Progenitor cell of endocrine pancreas (in vitro differentiated cells): ENCODE measurements around the gene ARHGAP11A. TPM values are rescaled to one million over a fixed set of nuclear protein-coding genes. Genes with fewer than 3 reads are reported as not detected.

Experiments used
- DNase-seq: peaks from one replicate; pipeline ENCODE4 v3.0.0; 2021; ENCODE audit warnings: low spot score; ENCODE audit not compliant: unreplicated experiment
- H3K27ac Mint-ChIP-seq: 2 replicates; pipeline ENCODE4 v1.8.0; 2021; ENCODE audit warnings: mild to moderate bottlenecking, moderate library complexity, mixed read lengths
- H3K27me3 Mint-ChIP-seq: 2 replicates; pipeline ENCODE4 v1.8.0; 2021; ENCODE audit warnings: mixed read lengths
- H3K36me3 Mint-ChIP-seq: 2 replicates; pipeline ENCODE4 v1.8.0; 2022; ENCODE audit warnings: mixed read lengths; ENCODE audit not compliant: insufficient read depth
- H3K4me1 Mint-ChIP-seq: 2 replicates; pipeline ENCODE4 v1.8.0; 2021; ENCODE audit warnings: low read depth, mixed read lengths
- H3K4me3 Mint-ChIP-seq: 2 replicates; pipeline ENCODE4 v1.8.0; 2021; ENCODE audit warnings: low read depth, mild to moderate bottlenecking, moderate library complexity, mixed read lengths
- H3K9me3 Mint-ChIP-seq: 2 replicates; pipeline ENCODE4 v1.8.0; 2021; ENCODE audit warnings: low read depth, mixed read lengths
- total RNA-seq: library from RNA; stranded (reverse); gene quantifications from 2 replicates; pipeline ENCODE4 v1.2.1, GENCODE V29; 2021
- TF ChIP-seq, protein P1 (sequence below): fragments of 200-600 bp; sonication (generic); IDR thresholded peaks from one replicate; pipeline ENCODE4 v1.5.0; 2021; ENCODE audit warnings: antibody characterized with exemption, mild to moderate bottlenecking; ENCODE audit not compliant: unreplicated experiment

The ARHGAP11A gene
- total RNA-seq, 1 donor from 2014 or later = 28.0 TPM

DNA sequence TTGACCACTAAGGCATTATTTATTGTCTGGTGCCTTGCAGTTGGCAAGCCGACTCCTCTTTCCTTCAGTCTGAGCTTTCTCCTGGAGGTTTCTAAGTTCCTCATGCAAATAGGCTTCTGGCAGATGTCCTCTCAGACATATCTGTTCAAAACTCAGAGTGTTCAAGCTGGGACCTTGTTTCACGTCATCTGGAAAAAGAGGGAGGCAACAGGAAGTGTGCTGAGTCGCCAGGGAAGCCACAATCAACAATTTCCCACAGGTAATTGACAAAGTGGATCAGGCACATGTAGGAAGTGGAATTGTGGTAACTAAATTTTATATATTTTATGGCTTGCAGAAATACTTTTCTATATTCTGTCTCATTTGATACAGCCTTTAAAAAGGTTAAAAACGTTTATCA is 40.8 kb downstream of the ARHGAP11A start:
- H3K4me1 Mint-ChIP-seq = no peaks in the 10 kb centered on the region
- H3K36me3 Mint-ChIP-seq = no peaks in the 10 kb centered on the region
- H3K9me3 Mint-ChIP-seq = no peaks in the 10 kb centered on the region
- H3K27me3 Mint-ChIP-seq = no peaks in the 10 kb centered on the region
- TF ChIP-seq, protein P1, sequence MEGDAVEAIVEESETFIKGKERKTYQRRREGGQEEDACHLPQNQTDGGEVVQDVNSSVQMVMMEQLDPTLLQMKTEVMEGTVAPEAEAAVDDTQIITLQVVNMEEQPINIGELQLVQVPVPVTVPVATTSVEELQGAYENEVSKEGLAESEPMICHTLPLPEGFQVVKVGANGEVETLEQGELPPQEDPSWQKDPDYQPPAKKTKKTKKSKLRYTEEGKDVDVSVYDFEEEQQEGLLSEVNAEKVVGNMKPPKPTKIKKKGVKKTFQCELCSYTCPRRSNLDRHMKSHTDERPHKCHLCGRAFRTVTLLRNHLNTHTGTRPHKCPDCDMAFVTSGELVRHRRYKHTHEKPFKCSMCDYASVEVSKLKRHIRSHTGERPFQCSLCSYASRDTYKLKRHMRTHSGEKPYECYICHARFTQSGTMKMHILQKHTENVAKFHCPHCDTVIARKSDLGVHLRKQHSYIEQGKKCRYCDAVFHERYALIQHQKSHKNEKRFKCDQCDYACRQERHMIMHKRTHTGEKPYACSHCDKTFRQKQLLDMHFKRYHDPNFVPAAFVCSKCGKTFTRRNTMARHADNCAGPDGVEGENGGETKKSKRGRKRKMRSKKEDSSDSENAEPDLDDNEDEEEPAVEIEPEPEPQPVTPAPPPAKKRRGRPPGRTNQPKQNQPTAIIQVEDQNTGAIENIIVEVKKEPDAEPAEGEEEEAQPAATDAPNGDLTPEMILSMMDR = no peak
- no peak for DNase-seq
- no peak overlapping the region for H3K4me3 Mint-ChIP-seq
- H3K27ac Mint-ChIP-seq = no peak overlapping the region

DNA sequence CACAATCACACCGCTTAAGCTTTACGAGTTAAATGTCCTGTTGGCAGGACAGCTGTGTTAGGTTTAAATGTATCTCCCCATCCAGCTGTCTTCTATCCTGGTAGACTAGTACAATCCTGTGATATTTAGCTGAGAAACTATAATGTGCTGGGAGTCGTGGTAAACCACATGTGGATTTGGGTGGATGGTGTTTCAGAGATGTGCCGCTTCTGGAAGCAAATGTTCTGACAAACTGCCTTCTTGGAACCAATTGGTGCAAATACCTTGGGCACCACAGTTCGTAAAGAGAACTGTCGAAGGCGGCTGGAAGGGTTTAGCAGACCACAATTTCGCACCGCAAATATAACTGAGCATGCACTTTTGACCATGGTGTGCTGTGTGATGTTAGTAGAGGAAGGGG is 41.2 kb downstream of the ARHGAP11A start:
- Mint-ChIP-seq H3K4me3 (no peak overlapping the region), H3K27ac (no peak overlapping the region), H3K9me3 (no peaks in the 10 kb centered on the region), H3K36me3 (no peaks in the 10 kb centered on the region), H3K27me3 (no peaks in the 10 kb centered on the region), H3K4me1 (no peaks in the 10 kb centered on the region)
- DNase-seq = no peak
- TF ChIP-seq, protein P1 = no peak

DNA sequence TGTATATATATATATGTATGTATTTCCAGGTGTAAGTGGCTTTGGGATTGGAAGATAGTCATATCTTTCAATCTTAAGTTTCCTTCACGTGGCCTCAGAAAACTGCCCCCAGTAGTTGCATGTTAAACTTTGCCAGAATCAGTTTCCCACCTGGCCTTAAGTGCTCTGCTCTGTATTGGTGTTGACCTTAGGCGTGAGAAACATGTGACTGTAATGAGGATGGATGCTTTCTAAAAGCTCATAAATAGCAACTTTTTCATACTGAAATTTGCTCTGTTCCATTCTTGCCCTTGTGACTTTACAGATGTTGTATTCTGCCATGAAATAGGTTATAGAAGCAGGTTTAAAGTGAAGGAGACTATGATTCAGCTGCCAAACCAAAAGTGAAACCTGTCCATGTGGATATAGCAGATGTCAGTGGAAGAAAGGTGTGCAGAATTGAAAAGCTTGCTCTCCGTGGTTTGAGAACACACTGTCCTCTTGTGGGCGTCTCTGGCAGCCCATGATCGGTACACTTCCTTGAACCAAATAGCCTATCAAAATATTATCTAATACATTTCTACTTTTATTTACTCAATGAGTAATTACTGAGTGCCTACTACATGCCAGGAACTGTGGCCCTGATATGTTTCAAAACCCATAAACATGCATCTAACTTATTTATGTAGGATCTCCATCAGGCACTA is 42.0 kb downstream of the ARHGAP11A start:
- DNase-seq = no peak
- Mint-ChIP-seq H3K4me3 (no peak overlapping the region), H3K36me3 (no peaks in the 10 kb centered on the region), H3K27ac (no peak overlapping the region), H3K9me3 (no peaks in the 10 kb centered on the region), H3K4me1 (no peaks in the 10 kb centered on the region), H3K27me3 (no peaks in the 10 kb centered on the region)
- TF ChIP-seq, protein P1 = no peak

DNA sequence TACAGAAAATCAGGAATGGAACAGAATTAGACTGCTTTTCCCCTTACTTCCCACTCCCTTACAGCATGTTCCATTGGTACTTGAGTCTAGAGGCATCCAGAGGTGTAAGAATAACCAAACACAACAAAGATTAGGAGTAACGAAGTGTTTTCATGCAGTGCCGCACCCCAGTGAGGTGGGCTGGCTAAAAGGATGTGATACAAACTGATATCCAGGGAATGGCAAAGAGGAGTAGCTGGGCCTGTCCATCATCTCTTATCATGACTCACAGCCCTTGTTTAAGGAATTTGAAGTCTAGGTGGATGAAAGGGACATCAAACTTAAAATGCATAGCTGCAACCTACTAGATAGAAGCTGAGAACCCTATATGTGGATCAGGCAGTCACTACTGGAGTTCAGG is 42.6 kb downstream of the ARHGAP11A start:
- DNase-seq = no peak
- Mint-ChIP-seq H3K9me3 (no peaks in the 10 kb centered on the region), H3K27ac (no peak overlapping the region), H3K4me3 (no peak overlapping the region), H3K36me3 (no peaks in the 10 kb centered on the region), H3K27me3 (no peaks in the 10 kb centered on the region), H3K4me1 (no peaks in the 10 kb centered on the region)
- TF ChIP-seq, protein P1 = no peak

DNA sequence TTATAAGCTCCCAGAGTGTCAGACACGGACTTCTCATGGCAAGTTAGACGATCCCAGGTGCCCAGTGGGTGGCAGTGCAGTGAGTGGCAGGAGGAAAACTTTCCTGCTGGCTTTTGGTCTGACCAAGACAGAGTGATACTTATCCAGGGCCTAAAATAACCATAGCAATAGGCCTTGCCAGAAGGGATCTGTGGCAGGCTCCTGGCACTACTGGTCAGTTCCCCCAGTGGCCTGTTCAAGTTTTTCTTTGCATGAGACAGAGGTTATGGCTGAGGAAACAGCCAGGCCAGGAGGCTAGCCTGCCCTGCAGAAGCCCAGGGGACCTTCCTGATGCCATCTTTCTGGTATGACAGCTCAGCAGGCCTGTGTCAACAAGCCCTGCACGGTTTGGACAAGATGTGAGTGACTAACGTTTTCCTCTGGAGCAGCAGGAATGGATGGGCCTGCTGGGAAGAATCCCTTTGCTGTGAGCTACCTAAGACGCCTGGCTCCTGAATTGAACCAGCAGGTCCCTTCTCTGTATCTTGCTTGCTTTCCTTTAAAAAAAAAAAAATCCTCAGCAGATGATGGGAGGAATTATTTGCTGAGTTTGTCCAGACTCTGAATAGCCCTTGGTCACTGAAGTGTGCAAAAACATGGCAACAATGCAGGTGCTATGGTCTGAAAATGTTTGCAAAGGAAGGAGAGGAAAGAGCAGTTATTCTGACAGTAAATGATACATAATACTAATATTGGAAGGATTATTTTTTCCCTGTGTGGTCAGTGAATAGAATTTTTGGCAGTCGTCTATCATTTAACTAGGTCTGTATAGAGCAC is 44.2 kb downstream of the ARHGAP11A start:
- DNase-seq = no peak
- H3K4me1 Mint-ChIP-seq = no peaks in the 10 kb centered on the region
- H3K4me3 Mint-ChIP-seq = no peak overlapping the region
- no peaks in the 10 kb centered on the region for H3K27me3 Mint-ChIP-seq
- TF ChIP-seq, protein P1 = no peak
- no peaks in the 10 kb centered on the region for H3K36me3 Mint-ChIP-seq
- no peak overlapping the region for H3K27ac Mint-ChIP-seq
- no peaks in the 10 kb centered on the region for H3K9me3 Mint-ChIP-seq
